MM.1S (cell line): ENCODE results near the gene SLC9A4.
"Not testable (repeated sequence)": the region's sequence is repeated elsewhere in the genome, so short reads cannot be mapped to it uniquely, and the experiment has no call there.

ENCODE experiments used
- DNase-seq: peaks from one replicate; pipeline ENCODE4 v3.0.0-alpha.2; 2015
- H2AFZ ChIP-seq: fragments of 300-600 bp; sonication (generic); 2 replicates; pipeline ENCODE4 v1.6.0; 2016; ENCODE audit warnings: antibody characterized with exemption, low read length
- H3F3A ChIP-seq: fragments of 300-600 bp; sonication (generic); 2 replicates; pipeline ENCODE4 v1.6.1; 2016; ENCODE audit warnings: mild to moderate bottlenecking, antibody characterized with exemption, low read length, moderate library complexity, mixed read lengths; ENCODE audit not compliant: insufficient read depth
- H3K27ac ChIP-seq: fragments of 300-600 bp; sonication (generic); 2 replicates; pipeline ENCODE4 v1.5.1; 2016; ENCODE audit warnings: mild to moderate bottlenecking, low read length
- H3K27me3 ChIP-seq: fragments of 300-600 bp; sonication (generic); replicated peaks from 2 replicates; pipeline ENCODE4 v1.6.0; 2016; ENCODE audit warnings: low read length; ENCODE audit not compliant: insufficient read depth
- H3K36me3 ChIP-seq: fragments of 300-600 bp; sonication (generic); replicated peaks from 2 replicates; pipeline ENCODE4 v1.6.1; 2016; ENCODE audit warnings: mild to moderate bottlenecking, low read length, mixed read lengths; ENCODE audit not compliant: insufficient read depth
- H3K4me1 ChIP-seq: fragments of 300-600 bp; sonication (generic); 2 replicates; pipeline ENCODE4 v1.6.1; 2016; ENCODE audit warnings: low read length, mixed read lengths
- H3K4me2 ChIP-seq: fragments of 300-600 bp; sonication (generic); 2 replicates; pipeline ENCODE4 v1.6.0; 2016; ENCODE audit warnings: low read depth, low read length
- H3K4me3 ChIP-seq: fragments of 300-600 bp; sonication (generic); 2 replicates; pipeline ENCODE4 v1.5.1; 2016; ENCODE audit warnings: low read length, mixed read lengths
- H3K79me2 ChIP-seq: fragments of 300-600 bp; sonication (generic); 2 replicates; pipeline ENCODE4 v1.6.1; 2016; ENCODE audit warnings: mixed run types, low read length, mixed read lengths
- H3K9ac ChIP-seq: fragments of 300-600 bp; sonication (generic); 2 replicates; pipeline ENCODE4 v1.6.1; 2016; ENCODE audit warnings: low read length, mixed read lengths
- H3K9me2 ChIP-seq: fragments of 300-600 bp; sonication (generic); replicated peaks from 2 replicates; pipeline ENCODE4 v1.6.1; 2016; ENCODE audit warnings: mild to moderate bottlenecking, low read length, mixed read lengths; ENCODE audit not compliant: insufficient read depth
- H3K9me3 ChIP-seq: fragments of 300-600 bp; sonication (generic); replicated peaks from 2 replicates; pipeline ENCODE4 v1.6.1; 2016; ENCODE audit warnings: mild to moderate bottlenecking, low read length, mixed read lengths; ENCODE audit not compliant: insufficient read depth
- H4K20me1 ChIP-seq: fragments of 300-600 bp; sonication (generic); 2 replicates; pipeline ENCODE4 v1.6.1; 2016; ENCODE audit warnings: mild to moderate bottlenecking, low read length, moderate library complexity, mixed read lengths; ENCODE audit not compliant: insufficient read depth
- CTCF ChIP-seq: fragments of 300-600 bp; sonication (generic); IDR thresholded peaks from 2 replicates; pipeline ENCODE4 v1.5.1; 2016; ENCODE audit warnings: antibody characterized with exemption, low read length, mixed read lengths
- EZH2 ChIP-seq: fragments of 300-600 bp; sonication (generic); optimal IDR thresholded peaks from 2 replicates; pipeline ENCODE3; 2017; ENCODE audit warnings: low read depth, mild to moderate bottlenecking, antibody characterized with exemption, low read length, mixed read lengths
- EZH2phosphoT487 ChIP-seq: fragments of 300-600 bp; sonication (generic); IDR thresholded peaks from 2 replicates; pipeline ENCODE4 v1.6.1; 2018; ENCODE audit warnings: antibody characterized with exemption, low read length

The SLC9A4 gene

GRCh38 chr2:102558463-102558862 lies 85.4 kb downstream of the SLC9A4 start:
- DNase-seq = no peak
- H3K4me1 ChIP-seq = no peaks in the 10 kb centered on the region
- no peaks in the 10 kb centered on the region for H3K79me2 ChIP-seq
- no peaks in the 10 kb centered on the region for H3K9me2 ChIP-seq
- H3K27me3 ChIP-seq = no peaks in the 10 kb centered on the region
- H3K4me2 ChIP-seq = no peak overlapping the region
- no peak overlapping the region for H3K27ac ChIP-seq
- no peaks in the 10 kb centered on the region for H3F3A ChIP-seq
- no peak overlapping the region for H3K9ac ChIP-seq
- H3K36me3 ChIP-seq = no peaks in the 10 kb centered on the region
- H3K4me3 ChIP-seq = no peak overlapping the region
- no peak for TF ChIP-seq CTCF
- TF ChIP-seq EZH2phosphoT487 = no peak
- no peak for TF ChIP-seq EZH2
- no peaks in the 10 kb centered on the region for H3K9me3 ChIP-seq
- H4K20me1 ChIP-seq = no peaks in the 10 kb centered on the region
- no peak overlapping the region for H2AFZ ChIP-seq

- not testable (repeated sequence) for H3K79me2 ChIP-seq, H3K9me2 ChIP-seq, H4K20me1 ChIP-seq, H3F3A ChIP-seq, H3K4me2 ChIP-seq, H3K36me3 ChIP-seq, DNase-seq, H2AFZ ChIP-seq, H3K4me3 ChIP-seq, H3K27me3 ChIP-seq, H3K27ac ChIP-seq, H3K9ac ChIP-seq, H3K9me3 ChIP-seq, H3K4me1 ChIP-seq
These were observed 89.5 kb downstream of the SLC9A4 start for GRCh38 chr2:102562542-102562941.

- Histone ChIP-seq H3K27me3 (no peaks in the 10 kb centered on the region), H3K36me3 (no peaks in the 10 kb centered on the region), H3K4me1 (no peaks in the 10 kb centered on the region), H2AFZ (no peak overlapping the region), H3K79me2 (no peaks in the 10 kb centered on the region), H3K4me2 (no peak overlapping the region), H3F3A (no peaks in the 10 kb centered on the region), H3K27ac (no peak overlapping the region), H3K9ac (no peak overlapping the region), H3K9me3 (no peaks in the 10 kb centered on the region), H3K9me2 (no peaks in the 10 kb centered on the region), H4K20me1 (no peaks in the 10 kb centered on the region), H3K4me3 (no peak overlapping the region)
- no peak for DNase-seq
- TF ChIP-seq EZH2phosphoT487 = no peak
- no peak for TF ChIP-seq CTCF
- no peak for TF ChIP-seq EZH2
These were observed 102.9 kb downstream of the SLC9A4 start for GRCh38 chr2:102575888-102576287.

GRCh38 chr2:102578376-102578775 lies 105.3 kb downstream of the SLC9A4 start:
- no peak for TF ChIP-seq EZH2phosphoT487
- TF ChIP-seq CTCF = no peak
- TF ChIP-seq EZH2 = no peak
- Histone ChIP-seq H4K20me1 (no peaks in the 10 kb centered on the region), H3K27ac (no peak overlapping the region), H3K27me3 (no peaks in the 10 kb centered on the region), H3K4me2 (no peak overlapping the region), H3K9me2 (no peaks in the 10 kb centered on the region), H3K9ac (no peak overlapping the region), H3K4me1 (no peaks in the 10 kb centered on the region), H3K9me3 (no peaks in the 10 kb centered on the region), H3K79me2 (no peaks in the 10 kb centered on the region), H3K36me3 (no peaks in the 10 kb centered on the region), H2AFZ (no peak overlapping the region), H3K4me3 (no peak overlapping the region), H3F3A (no peaks in the 10 kb centered on the region)
- no peak for DNase-seq
